Measurements from ENCODE around the gene ZNF444. TPM values are rescaled to one million over a fixed set of nuclear protein-coding genes. Genes with fewer than 3 reads are reported as not detected.
"Not testable (repeated sequence)": the region's sequence is repeated elsewhere in the genome, so short reads cannot be mapped to it uniquely, and the experiment has no call there.

Gene ZNF444
- total RNA-seq, 1 donor from 2014 or later = 40.2 TPM

DNA sequence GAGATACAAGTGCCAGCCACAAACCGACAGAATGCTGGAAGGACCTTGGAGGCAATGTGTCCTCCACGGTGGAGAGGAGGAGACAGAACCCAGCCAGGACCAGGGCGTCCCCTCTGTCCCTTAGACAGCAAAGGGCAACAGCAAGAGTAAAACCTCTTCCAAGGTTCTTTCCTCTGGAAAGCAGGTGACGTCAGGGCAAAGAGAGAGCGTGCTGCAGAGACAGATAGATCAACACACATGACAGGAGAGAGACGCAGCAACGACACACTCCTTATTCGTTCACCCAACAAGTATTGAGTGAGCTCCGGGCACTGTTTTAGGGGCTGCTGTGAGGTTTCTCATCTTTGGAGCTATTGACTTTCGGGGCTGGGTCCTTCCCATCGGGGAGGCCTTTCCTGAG is 33.5 kb downstream of the ZNF444 start:
- DNase-seq (ENCODE audit: low read depth) = no peak
- H3K4me3 ChIP-seq (ENCODE audit: low read depth, low read length) = no peak overlapping the region
- TF ChIP-seq, protein P1, sequence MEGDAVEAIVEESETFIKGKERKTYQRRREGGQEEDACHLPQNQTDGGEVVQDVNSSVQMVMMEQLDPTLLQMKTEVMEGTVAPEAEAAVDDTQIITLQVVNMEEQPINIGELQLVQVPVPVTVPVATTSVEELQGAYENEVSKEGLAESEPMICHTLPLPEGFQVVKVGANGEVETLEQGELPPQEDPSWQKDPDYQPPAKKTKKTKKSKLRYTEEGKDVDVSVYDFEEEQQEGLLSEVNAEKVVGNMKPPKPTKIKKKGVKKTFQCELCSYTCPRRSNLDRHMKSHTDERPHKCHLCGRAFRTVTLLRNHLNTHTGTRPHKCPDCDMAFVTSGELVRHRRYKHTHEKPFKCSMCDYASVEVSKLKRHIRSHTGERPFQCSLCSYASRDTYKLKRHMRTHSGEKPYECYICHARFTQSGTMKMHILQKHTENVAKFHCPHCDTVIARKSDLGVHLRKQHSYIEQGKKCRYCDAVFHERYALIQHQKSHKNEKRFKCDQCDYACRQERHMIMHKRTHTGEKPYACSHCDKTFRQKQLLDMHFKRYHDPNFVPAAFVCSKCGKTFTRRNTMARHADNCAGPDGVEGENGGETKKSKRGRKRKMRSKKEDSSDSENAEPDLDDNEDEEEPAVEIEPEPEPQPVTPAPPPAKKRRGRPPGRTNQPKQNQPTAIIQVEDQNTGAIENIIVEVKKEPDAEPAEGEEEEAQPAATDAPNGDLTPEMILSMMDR (conservative IDR thresholded peaks at IDR 0.05; ENCODE audit: low read depth, low read length) = no peak

DNA sequence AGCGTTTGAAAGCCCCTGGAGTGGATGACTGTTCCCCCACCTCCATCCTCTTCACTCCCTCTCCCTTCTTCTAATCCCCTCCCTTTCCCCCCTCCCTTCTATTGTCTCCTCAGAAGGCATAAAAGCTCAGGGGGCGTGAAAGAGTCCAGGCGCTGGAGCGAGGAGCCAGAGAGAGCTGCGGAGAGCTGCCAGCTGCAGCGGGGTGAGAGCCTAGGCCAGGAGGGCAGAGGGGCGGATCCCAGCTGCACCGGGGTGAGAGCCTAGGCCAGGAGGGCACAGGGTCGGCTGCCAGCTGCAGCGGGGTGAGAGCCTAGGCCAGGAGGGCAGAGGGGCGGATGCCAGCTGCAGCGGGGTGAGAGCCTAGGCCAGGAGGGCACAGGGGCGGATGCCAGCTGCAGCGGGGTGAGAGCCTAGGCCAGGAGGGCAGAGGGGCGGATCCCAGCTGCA is 34.8 kb downstream of the ZNF444 start, which contains the start of gene GALP:
TSS of gene GALP (plus strand) at position 148 of the 447 bp plus-strand sequence. CDS start 1,101 bp downstream, outside the sequence.
- DNase-seq (ENCODE audit: low read depth); H3K4me3 ChIP-seq (ENCODE audit: low read depth, low read length): not testable (repeated sequence)

DNA sequence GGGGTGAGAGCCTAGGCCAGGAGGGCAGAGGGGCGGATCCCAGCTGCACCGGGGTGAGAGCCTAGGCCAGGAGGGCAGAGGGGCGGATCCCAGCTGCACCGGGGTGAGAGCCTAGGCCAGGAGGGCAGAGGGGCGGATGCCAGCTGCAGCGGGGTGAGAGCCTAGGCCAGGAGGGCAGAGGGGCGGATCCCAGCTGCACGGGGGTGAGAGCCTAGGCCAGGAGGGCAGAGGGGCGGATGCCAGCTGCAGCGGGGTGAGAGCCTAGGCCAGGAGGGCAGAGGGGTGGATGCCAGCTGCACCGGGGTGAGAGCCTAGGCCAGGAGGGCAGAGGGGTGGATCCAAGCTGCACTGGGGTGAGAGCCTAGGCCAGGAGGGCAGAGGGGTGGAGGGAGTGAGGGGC is 35.2 kb downstream of the ZNF444 start:
- not testable (repeated sequence) for H3K4me3 ChIP-seq (ENCODE audit: low read depth, low read length); DNase-seq (ENCODE audit: low read depth)

DNA sequence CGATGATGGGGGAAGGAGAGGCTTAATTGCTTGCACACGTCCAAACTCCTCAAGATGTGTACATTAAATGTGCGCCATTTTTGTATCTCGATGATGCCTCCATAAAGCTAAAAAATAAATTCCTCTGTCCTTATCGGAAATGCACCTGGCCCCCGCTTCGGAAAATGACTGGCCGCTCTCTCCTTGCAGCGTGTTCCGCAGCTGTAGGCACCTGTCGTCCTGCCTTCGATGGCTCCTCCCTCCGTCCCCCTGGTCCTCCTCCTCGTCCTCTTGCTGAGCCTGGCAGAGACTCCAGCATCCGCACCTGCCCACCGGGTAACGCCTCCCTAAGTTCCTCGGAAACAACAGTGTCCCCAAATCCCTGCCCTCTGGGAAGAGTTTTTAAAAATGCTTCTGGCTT is 35.8 kb downstream of the ZNF444 start:
- DNase-seq (ENCODE audit: low read depth) = no peak
- H3K4me3 ChIP-seq (ENCODE audit: low read depth, low read length) = no peak overlapping the region
- TF ChIP-seq, protein P1 (conservative IDR thresholded peaks at IDR 0.05; ENCODE audit: low read depth, low read length) = no peak

DNA sequence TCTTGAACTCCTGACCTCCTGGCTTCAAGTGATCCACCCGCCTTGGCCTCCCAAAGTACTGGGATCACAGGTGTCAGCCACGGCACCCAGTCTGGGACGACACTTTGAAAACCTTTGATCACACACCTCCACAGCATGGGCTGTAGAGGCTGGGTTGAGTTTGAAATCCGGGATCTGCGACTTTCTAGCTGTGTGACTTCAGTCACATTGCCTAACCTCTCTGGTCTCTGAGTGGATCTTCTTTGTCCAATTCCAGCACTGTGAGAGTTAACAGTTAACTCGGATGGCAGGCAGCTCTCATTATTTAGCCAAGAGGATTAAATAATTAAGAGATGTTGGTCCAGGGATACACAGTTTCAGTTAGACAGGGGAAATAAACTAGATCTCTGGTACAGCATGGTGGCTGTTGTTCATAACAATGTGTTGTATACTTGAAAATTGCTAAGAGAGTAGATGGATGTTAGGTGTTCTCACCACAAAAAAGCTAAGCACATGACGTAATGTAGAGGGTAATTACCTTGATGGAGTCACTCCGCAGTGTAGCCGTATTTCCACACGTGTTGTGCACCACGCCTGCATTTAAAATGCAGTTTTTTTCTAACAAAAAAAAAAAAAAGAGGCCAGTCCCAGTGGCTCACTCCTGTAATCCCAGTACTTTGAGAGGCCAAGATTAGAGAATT is 36.6 kb downstream of the ZNF444 start:
- DNase-seq (ENCODE audit: low read depth) = no peak
- TF ChIP-seq, protein P1 (conservative IDR thresholded peaks at IDR 0.05; ENCODE audit: low read depth, low read length) = no peak
- no peak overlapping the region for H3K4me3 ChIP-seq (ENCODE audit: low read depth, low read length)

DNA sequence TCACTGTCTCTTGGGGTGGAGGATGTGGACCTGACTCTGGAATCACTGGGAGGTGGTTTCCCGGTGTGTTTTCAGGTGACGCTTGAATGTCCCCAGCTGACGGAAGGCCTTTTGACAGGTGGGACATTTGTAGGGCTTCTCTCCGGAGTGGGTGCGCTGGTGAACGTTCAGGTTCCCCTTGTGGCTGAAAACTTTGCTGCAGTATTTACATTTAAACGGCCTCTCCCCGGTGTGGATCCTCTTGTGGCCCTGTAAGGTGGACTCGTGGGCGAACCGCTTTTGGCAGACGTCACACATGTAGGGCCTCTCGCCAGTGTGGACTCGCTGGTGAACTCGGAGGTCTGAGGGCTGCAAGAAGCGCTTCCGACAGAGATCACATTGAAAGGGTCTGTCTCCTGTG is 48.7 kb downstream of the ZNF444 start:
- TF ChIP-seq, protein P1 (conservative IDR thresholded peaks at IDR 0.05; ENCODE audit: low read depth, low read length) = no peak
- DNase-seq (ENCODE audit: low read depth) = no peak
- H3K4me3 ChIP-seq (ENCODE audit: low read depth, low read length) = no peak overlapping the region

DNA sequence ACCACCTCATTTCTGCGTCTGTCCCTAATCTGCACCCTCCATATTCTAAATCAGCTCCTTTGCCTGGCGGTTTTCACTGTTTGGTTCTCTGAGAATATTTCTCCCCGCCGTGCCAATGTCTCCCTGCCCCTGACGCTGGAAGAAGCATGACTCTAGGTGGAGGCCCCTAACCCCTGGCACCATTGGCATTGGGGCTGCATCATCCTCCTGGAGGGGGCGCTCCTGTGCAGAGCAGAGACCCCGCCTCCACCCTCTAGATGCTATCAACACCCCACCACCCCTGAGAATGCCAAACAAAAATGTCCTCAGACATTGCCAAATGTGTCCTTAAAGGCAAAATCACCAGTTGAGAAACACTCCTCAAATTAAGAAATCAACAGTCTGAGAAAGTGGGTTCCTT is 50.0 kb downstream of the ZNF444 start:
- no peak for DNase-seq (ENCODE audit: low read depth)
- no peak overlapping the region for H3K4me3 ChIP-seq (ENCODE audit: low read depth, low read length)
- TF ChIP-seq, protein P1 (conservative IDR thresholded peaks at IDR 0.05; ENCODE audit: low read depth, low read length) = no peak

DNA sequence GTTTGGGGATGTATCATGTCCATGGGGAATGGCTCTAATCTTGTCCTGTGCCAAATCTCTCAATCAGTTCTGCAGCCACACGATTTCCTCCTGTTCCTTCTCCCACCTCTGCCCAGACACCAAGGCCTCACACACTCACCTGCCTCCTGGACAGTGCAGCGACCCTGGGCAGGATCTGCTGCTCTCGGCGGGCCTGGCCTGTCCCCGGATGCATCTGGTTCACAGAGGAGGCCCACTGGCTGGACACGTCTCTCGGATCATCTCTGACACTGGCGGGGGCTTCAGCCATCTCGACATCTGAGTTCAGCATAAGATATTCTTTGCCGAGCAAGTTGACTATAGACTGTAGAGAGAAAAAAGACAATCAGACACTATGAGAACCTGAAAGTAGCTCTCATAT is 50.6 kb downstream of the ZNF444 start:
- TF ChIP-seq, protein P1 (conservative IDR thresholded peaks at IDR 0.05; ENCODE audit: low read depth, low read length) = no peak
- H3K4me3 ChIP-seq (ENCODE audit: low read depth, low read length) = no peak overlapping the region
- no peak for DNase-seq (ENCODE audit: low read depth)
